Body of pancreas (tissue), 4 donors: ENCODE measurements around the gene LPP.

Source experiments
- POLR2A ChIP-seq, 3 donors: fragments of 450-650 bp; IDR thresholded peaks; one replicate each; pipeline ENCODE4 v1.6.1; 2016; ENCODE audit warnings: antibody characterized with exemption in 3 of 3, mild to moderate bottlenecking in 2 of 3
- TF ChIP-seq, protein P1 (sequence below), 7 experiments: fragments of 450-650 bp in 4 of 7; fragments of 200-600 bp in 3 of 7; sonication (generic) in 3 of 7; IDR thresholded peaks; one replicate each; pipeline ENCODE4 v1.5.1; 2016 to 2019; ENCODE audit warnings: antibody characterized with exemption in 7 of 7

DNA sequence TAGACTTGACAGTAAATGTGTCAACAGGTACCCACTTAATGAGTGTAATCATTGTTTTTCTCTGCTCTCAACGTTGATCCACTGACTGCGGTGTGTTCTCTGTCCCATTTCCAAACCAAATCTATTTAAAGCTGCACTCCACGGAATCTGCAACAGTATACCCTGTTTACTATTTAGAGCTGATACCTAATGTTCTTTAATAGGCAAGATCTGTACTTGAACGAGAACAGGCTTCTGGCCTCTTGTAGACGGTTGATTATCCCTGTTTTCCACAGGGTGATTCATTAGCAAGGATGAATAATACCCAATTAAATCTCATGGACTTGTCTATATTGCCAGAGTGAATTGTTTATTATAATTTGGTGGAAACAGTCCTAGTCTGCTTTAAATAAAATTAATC, 189.9 kb downstream of the LPP start:
- TF ChIP-seq, protein P1, sequence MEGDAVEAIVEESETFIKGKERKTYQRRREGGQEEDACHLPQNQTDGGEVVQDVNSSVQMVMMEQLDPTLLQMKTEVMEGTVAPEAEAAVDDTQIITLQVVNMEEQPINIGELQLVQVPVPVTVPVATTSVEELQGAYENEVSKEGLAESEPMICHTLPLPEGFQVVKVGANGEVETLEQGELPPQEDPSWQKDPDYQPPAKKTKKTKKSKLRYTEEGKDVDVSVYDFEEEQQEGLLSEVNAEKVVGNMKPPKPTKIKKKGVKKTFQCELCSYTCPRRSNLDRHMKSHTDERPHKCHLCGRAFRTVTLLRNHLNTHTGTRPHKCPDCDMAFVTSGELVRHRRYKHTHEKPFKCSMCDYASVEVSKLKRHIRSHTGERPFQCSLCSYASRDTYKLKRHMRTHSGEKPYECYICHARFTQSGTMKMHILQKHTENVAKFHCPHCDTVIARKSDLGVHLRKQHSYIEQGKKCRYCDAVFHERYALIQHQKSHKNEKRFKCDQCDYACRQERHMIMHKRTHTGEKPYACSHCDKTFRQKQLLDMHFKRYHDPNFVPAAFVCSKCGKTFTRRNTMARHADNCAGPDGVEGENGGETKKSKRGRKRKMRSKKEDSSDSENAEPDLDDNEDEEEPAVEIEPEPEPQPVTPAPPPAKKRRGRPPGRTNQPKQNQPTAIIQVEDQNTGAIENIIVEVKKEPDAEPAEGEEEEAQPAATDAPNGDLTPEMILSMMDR (IDR thresholded peaks at IDR 0.05) = no peak
- TF ChIP-seq POLR2A (IDR thresholded peaks at IDR 0.05) = no peak
